ENCODE data around the gene KANK3. TPM values are rescaled to one million over a fixed set of nuclear protein-coding genes. Genes with fewer than 3 reads are reported as not detected.

KANK3 gene
- total and polyA plus RNA-seq, 2 of the 8 experiments (the other 6 are each of a cell fraction or from before 2014, with no cell fraction given) = 2.5 to 4.2 TPM

DNA sequence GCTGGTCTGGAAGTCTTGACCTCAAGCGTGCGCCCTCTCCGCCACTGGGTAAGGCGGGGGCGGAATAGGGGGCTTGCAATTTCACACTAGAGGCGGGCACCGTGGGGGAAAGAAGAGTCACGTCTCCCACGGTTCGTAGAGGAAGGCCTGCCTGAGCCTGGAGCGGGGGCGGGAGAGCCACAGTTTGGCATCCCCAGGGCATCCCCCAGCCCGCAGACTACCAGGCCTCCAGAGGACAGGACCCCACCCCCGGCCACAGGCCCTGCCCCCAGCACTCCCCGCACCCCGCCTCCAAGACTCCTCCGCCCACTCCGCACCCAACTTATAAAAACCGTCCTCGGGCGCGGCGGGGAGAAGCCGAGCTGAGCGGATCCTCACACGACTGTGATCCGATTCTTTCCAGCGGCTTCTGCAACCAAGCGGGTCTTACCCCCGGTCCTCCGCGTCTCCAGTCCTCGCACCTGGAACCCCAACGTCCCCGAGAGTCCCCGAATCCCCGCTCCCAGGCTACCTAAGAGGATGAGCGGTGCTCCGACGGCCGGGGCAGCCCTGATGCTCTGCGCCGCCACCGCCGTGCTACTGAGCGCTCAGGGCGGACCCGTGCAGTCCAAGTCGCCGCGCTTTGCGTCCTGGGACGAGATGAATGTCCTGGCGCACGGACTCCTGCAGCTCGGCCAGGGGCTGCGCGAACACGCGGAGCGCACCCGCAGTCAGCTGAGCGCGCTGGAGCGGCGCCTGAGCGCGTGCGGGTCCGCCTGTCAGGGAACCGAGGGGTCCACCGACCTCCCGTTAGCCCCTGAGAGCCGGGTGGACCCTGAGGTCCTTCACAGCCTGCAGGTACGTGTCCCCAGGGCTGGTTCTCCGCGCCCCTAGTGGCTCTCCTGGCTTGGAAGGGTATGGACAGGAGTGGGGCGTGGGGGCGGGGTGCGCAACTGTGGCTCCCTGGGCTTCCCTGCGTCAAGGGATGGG is 21.0 kb upstream of the KANK3 start, which contains the start of gene ANGPTL4:
ANGPTL4 (plus strand) TSS at position 353 of the 969 bp plus-strand sequence; CDS start at position 520, 167 bp downstream.
- H2BK12ac ChIP-seq (ENCODE audit: low read depth, low read length) = 0 out of 2 replicates have a peak within 1 kb of the TSS, but pooled peaks have one; percentile 39
- ChIA-PET POLR2A (ENCODE audit: partially characterized antibody) (interaction anchor here (0.8 to 9.2 kb wide), 9 partner anchors 10 to 103 kb away, joined by 3 to 71 read pairs (median 4); partner anchors contain the start of genes NDUFA7 and RAB11B), CTCF (ENCODE audit: partially characterized antibody) (interaction anchor here (0.7 to 5.6 kb wide), 13 partner anchors 10 to 215 kb away, joined by 3 to 57 read pairs (median 5); partner anchors contain the start of gene KANK3)
- H4K91ac ChIP-seq (replicated peaks; ENCODE audit: insufficient read length, low read length) = no peak within 1 kb of the TSS
- peak within 1 kb of the TSS; percentile 9 for H3K18ac ChIP-seq (ENCODE audit: extremely low read depth, low read length)
- H3K9ac ChIP-seq (replicated peaks in 1 of 4; ENCODE audit: extremely low read depth in 1 of 4, low read depth in 3 of 4, low read length in 3 of 4) = peak within 1 kb of the TSS in 1 of 4 experiments; percentile 56; a peak in 4 of 7 replicates
- FAIRE-seq (no peak), DNase-seq (ENCODE audit: low read depth in 1 of 2, low spot score in 2 of 2) (peak in 1 of 2 experiments; percentile 85)
- H3K4me1 ChIP-seq (replicated peaks in 1 of 4; ENCODE audit: control insufficient read depth in 3 of 4, insufficient read depth in 4 of 4, low read length in 3 of 4) = peaks cover 0 to 15% (median 8%) of the 10 kb centered on the region in 4 experiments; a peak in 6 of 7 replicates
- no peaks in the 10 kb centered on the region for H3K79me2 ChIP-seq (ENCODE audit: control insufficient read depth in 1 of 2, insufficient read depth in 2 of 2, low read length in 2 of 2)
- no peak within 1 kb of the TSS for H3K14ac ChIP-seq (ENCODE audit: insufficient read length)
- H3K79me1 ChIP-seq (ENCODE audit: low read depth, low read length) = no peaks in the 10 kb centered on the region; the same call in 1 of the 2 replicates
- H2BK20ac ChIP-seq (ENCODE audit: low read length) = 0 out of 2 replicates have a peak within 1 kb of the TSS, but pooled peaks have one; percentile 1
- no peak within 1 kb of the TSS for H3K23ac ChIP-seq (ENCODE audit: insufficient read length)
- H3K4ac ChIP-seq (replicated peaks; ENCODE audit: insufficient read length, low read depth, low read length) = peak within 1 kb of the TSS; percentile 91
- H4K5ac ChIP-seq (ENCODE audit: insufficient read length, low read depth, low read length) = peak within 1 kb of the TSS; percentile 3
- H3K23me2 ChIP-seq (ENCODE audit: low read depth, low read length) = peaks cover 18% of the 10 kb centered on the region; the same call in 1 of the 2 replicates
- H3K27ac ChIP-seq (ENCODE audit: low read depth, low read length) = no peak within 1 kb of the TSS
- H3K9me3 ChIP-seq (ENCODE audit: insufficient read depth in 2 of 2, low read depth in 1 of 2, low read length in 1 of 2) = no peaks in the 10 kb centered on the region
- peak within 1 kb of the TSS; percentile 93 to 96 for H3K4me2 ChIP-seq (ENCODE audit: insufficient read depth in 1 of 2, low read depth in 2 of 2, low read length in 2 of 2)
- peaks cover 0 to 26% (median 18%) of the 10 kb centered on the region in 4 experiments; a peak in 6 of 7 replicates for H3K27me3 ChIP-seq (replicated peaks in 1 of 4; ENCODE audit: control insufficient read depth in 3 of 4, extremely low read depth in 1 of 4, insufficient read depth in 3 of 4, low read length in 3 of 4)
- peak within 1 kb of the TSS; percentile 44 for H2BK120ac ChIP-seq (replicated peaks; ENCODE audit: low read depth, low read length)
- 3% methylated on average over 61 of the region's 81 CpGs; no CpG with 5 or more reads in 1 of the 2 experiments for WGBS, 2 experiments (ENCODE audit: extremely low coverage in 1 of 2, insufficient coverage in 1 of 2, insufficient read length in 1 of 2, insufficient replicate concordance in 2 of 2, low coverage in 1 of 2, low lambda C conversion rate in 2 of 2, missing lambda C conversion rate in 1 of 2)
- H3K4me3 ChIP-seq (ENCODE audit: extremely low read depth in 1 of 4, insufficient read depth in 2 of 4, low read depth in 3 of 4, low read length in 4 of 4) = peak within 1 kb of the TSS; percentile 49 to 69 (median 58)
- peak within 1 kb of the TSS; percentile 65 for H4K8ac ChIP-seq (ENCODE audit: extremely low read depth, insufficient read depth, low read length)
- no peak within 1 kb of the TSS for H3K56ac ChIP-seq (replicated peaks; ENCODE audit: insufficient read length, low read depth, low read length)
- H3K36me3 ChIP-seq (ENCODE audit: control insufficient read depth in 2 of 4, insufficient read depth in 4 of 4, low read length in 3 of 4) = no peaks in the 10 kb centered on the region
- H2AFZ ChIP-seq (ENCODE audit: low read length) = peak within 1 kb of the TSS; percentile 30
- H2BK15ac ChIP-seq (ENCODE audit: low read length) = no peak within 1 kb of the TSS
- H2AK5ac ChIP-seq (ENCODE audit: low read depth, low read length) = no peak within 1 kb of the TSS
- H2BK5ac ChIP-seq (ENCODE audit: low read depth, low read length) = 0 out of 2 replicates have a peak within 1 kb of the TSS, but pooled peaks have one; percentile 16
- H4K20me1 ChIP-seq (replicated peaks in 1 of 2; ENCODE audit: control insufficient read depth in 1 of 2, insufficient read depth in 2 of 2, low read length in 2 of 2) = no peaks in the 10 kb centered on the region
- TF ChIP-seq CTBP2 (IDR thresholded peaks at IDR 0.05; ENCODE audit: borderline replicate concordance, insufficient read depth, insufficient read length, low read length) (no peak), POLR2AphosphoS5 (IDR thresholded peaks at IDR 0.05; ENCODE audit: low read depth, low read length) (peak; percentile 36; the same call in 1 of the 2 replicates), TCF12 (IDR thresholded peaks at IDR 0.05; ENCODE audit: low read depth, low read length) (no peak), BCL11A (IDR thresholded peaks at IDR 0.05; ENCODE audit: low read depth in 2 of 2, low read length in 2 of 2) (no peak), RAD21 (IDR thresholded peaks at IDR 0.05 in 1 of 2, conservative IDR thresholded peaks at IDR 0.05 in 1 of 2; ENCODE audit: low read depth in 2 of 2, low read length in 2 of 2) (no peak), POLR2A (IDR thresholded peaks at IDR 0.05; ENCODE audit: control extremely low read depth in 1 of 2, low read depth in 2 of 2, low read length in 2 of 2) (peak in 1 of 2 experiments; percentile 65; a peak in 2 of 3 replicates), SUZ12 (IDR thresholded peaks at IDR 0.05; ENCODE audit: low read length) (peak; percentile 34; the same call in 1 of the 2 replicates), KDM5A (IDR thresholded peaks at IDR 0.05; ENCODE audit: low read length) (no peak)
- TF ChIP-seq, protein P1, sequence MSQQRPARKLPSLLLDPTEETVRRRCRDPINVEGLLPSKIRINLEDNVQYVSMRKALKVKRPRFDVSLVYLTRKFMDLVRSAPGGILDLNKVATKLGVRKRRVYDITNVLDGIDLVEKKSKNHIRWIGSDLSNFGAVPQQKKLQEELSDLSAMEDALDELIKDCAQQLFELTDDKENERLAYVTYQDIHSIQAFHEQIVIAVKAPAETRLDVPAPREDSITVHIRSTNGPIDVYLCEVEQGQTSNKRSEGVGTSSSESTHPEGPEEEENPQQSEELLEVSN (IDR thresholded peaks at IDR 0.05) = 0 out of 2 replicates have a peak, but pooled peaks have one; percentile 62
